GM12878 (cell line): Measurements from ENCODE around the gene KDM5B. TPM values are rescaled to one million over a fixed set of nuclear protein-coding genes. Genes with fewer than 3 reads are reported as not detected.

Experiments
- ATAC-seq: fragments of 200-7000 bp; cut with Tn5 transposase; 3 replicates; pipeline ENCODE4 v1.9.1; 2020; ENCODE audit warnings: mild to moderate bottlenecking, moderate library complexity
- BruUV-seq: library from RNA; stranded (reverse); fragments of 400-500 nt; replicated peaks from 2 replicates; lab custom pipeline; 2021; lab: Mats Ljungman, UMichigan
- CTCF ChIA-PET: fragments of 300-600 bp; sonication (Branson Sonifier 250); formaldehyde crosslinking; extraction: SDS; loops from one replicate; lab custom pipeline; 2021; ENCODE audit warnings: inconsistent platforms; lab: Yijun Ruan, JAX
- POLR2A ChIA-PET: fragments of 350-600 bp; formaldehyde crosslinking; extraction: SDS; loops from one replicate; lab custom pipeline; 2021; ENCODE audit warnings: inconsistent platforms; lab: Charles Lee
- RAD21 ChIA-PET: fragments of 300-600 bp; sonication (Branson Sonifier 250); formaldehyde crosslinking; loops from one replicate; lab custom pipeline; 2023; ENCODE audit warnings: antibody characterized with exemption; ENCODE audit not compliant: unreplicated experiment; lab: Charles Lee
- SMC1A ChIA-PET: fragments of 300-600 bp; sonication (Branson Sonifier 250); formaldehyde crosslinking; loops from one replicate; lab custom pipeline; 2023; ENCODE audit not compliant: unreplicated experiment, uncharacterized antibody; lab: Charles Lee
- DNase-seq: peaks from one replicate; pipeline ENCODE4 v3.0.0-alpha.2; 2011; ENCODE audit warnings: low read depth, low spot score
- FAIRE-seq: peaks from 3 replicates; lab custom pipeline; 2011; peaks lifted over from hg19 to GRCh38; lab: Jason Lieb, UNC
- H2AFZ ChIP-seq: 2 replicates; pipeline ENCODE4 v1.6.0; 2011; ENCODE audit warnings: low read depth, low read length, control low read depth; ENCODE audit not compliant: control insufficient read depth
- H3K27ac ChIP-seq: 2 replicates; pipeline ENCODE4 v1.5.1; 2011; ENCODE audit warnings: control low read depth; ENCODE audit not compliant: control insufficient read depth, insufficient read depth
- H3K27me3 ChIP-seq, 2 experiments: replicated peaks in 1 of 2; 2 replicates each; pipeline versions ENCODE4 v1.6.0 to v1.6.1; 2011; ENCODE audit warnings: low read length in 1 of 2; ENCODE audit not compliant: control insufficient read depth in 2 of 2, insufficient read depth in 2 of 2
- H3K36me3 ChIP-seq, 2 experiments: 2 replicates each; pipeline ENCODE4 v1.5.1; 2011; ENCODE audit warnings: low read length in 1 of 2; ENCODE audit not compliant: control insufficient read depth in 2 of 2, insufficient read depth in 2 of 2
- H3K4me1 ChIP-seq: 2 replicates; pipeline ENCODE4 v1.6.1; 2011; ENCODE audit warnings: mild to moderate bottlenecking, low read length, moderate library complexity, mixed read lengths; ENCODE audit not compliant: control insufficient read depth, insufficient read depth
- H3K4me2 ChIP-seq: 2 replicates; pipeline ENCODE4 v1.6.0; 2011; ENCODE audit warnings: control low read depth; ENCODE audit not compliant: control insufficient read depth, insufficient read depth
- H3K4me3 ChIP-seq: fragments of 200-600 bp; sonication (generic); 2 replicates; pipeline ENCODE4 v1.5.1; 2016
- H3K79me2 ChIP-seq: 2 replicates; pipeline ENCODE4 v1.6.0; 2011; ENCODE audit warnings: low read length; ENCODE audit not compliant: control insufficient read depth, insufficient read depth
- H3K9ac ChIP-seq: 2 replicates; pipeline ENCODE4 v1.8.0; 2011; ENCODE audit warnings: low read length, control low read depth, mixed read lengths; ENCODE audit not compliant: control insufficient read depth, insufficient read depth
- H3K9me3 ChIP-seq: replicated peaks from 3 replicates; pipeline ENCODE4 v1.5.1; 2011; ENCODE audit warnings: mild to moderate bottlenecking, low read length; ENCODE audit not compliant: control insufficient read depth, insufficient read depth
- H4K20me1 ChIP-seq: 2 replicates; pipeline ENCODE4 v1.6.0; 2011; ENCODE audit not compliant: control insufficient read depth, insufficient read depth
- BMI1 ChIP-seq: fragments of 450-650 bp; IDR thresholded peaks from 2 replicates; pipeline ENCODE4 v1.6.1; 2016; ENCODE audit warnings: mild to moderate bottlenecking, moderate library complexity, borderline replicate concordance
- CBX5 ChIP-seq: sonication (generic); IDR thresholded peaks from 2 replicates; pipeline ENCODE4 v1.6.1; 2016; ENCODE audit warnings: low read depth, moderate library complexity, mild to moderate bottlenecking, inconsistent platforms
- CEBPB ChIP-seq, 2 experiments: fragments of 150-350 bp in 1 of 2; IDR thresholded peaks; 2 replicates each; pipeline ENCODE4 v1.6.1; 2012 to 2014; ENCODE audit warnings: low read depth in 2 of 2, low read length in 2 of 2, borderline replicate concordance in 1 of 2, inconsistent platforms in 1 of 2
- MTA3 ChIP-seq: IDR thresholded peaks from 2 replicates; pipeline ENCODE4 v1.6.1; 2012; ENCODE audit warnings: low read length, inconsistent platforms, borderline replicate concordance
- MXI1 ChIP-seq: fragments of 150-350 bp; IDR thresholded peaks from 2 replicates; pipeline ENCODE4 v1.6.1; 2011; ENCODE audit warnings: low read depth, mild to moderate bottlenecking, inconsistent platforms, low read length, improper control_type of control experiment
- NR2C2 ChIP-seq: IDR thresholded peaks from 2 replicates; pipeline ENCODE4 v1.6.1; 2011; ENCODE audit warnings: borderline replicate concordance, low read depth; ENCODE audit not compliant: control insufficient read depth, insufficient read length
- NRF1 ChIP-seq: conservative IDR thresholded peaks from 2 replicates; pipeline ENCODE4 v1.6.1; 2011; ENCODE audit warnings: mild to moderate bottlenecking, low read depth, low read length, improper control_type of control experiment
- PRDM15 ChIP-seq: fragments of 450-650 bp; formaldehyde crosslinking; IDR thresholded peaks from 2 replicates; pipeline ENCODE4 v1.4.0; 2020; ENCODE audit warnings: mild to moderate bottlenecking, moderate library complexity
- ZNF592 ChIP-seq: fragments of 450-650 bp; IDR thresholded peaks from 2 replicates; pipeline ENCODE4 v1.6.1; 2017; ENCODE audit warnings: mild to moderate bottlenecking, moderate library complexity
- WGBS: methylation state at CpG from one replicate; pipeline ENCODE4 v1.1.6; 2016; ENCODE audit warnings: low lambda C conversion rate; ENCODE audit not compliant: insufficient replicate concordance, insufficient coverage; ENCODE audit errors: missing lambda C conversion rate; 5-methylcytosine and 5-hydroxymethylcytosine counted together
- in situ Hi-C: fragments of 300-500 bp; cut with MboI; formaldehyde crosslinking; loops from 9 replicates; pipeline ENCODE4 v1.14.3; 2018; ENCODE audit warnings: mixed read lengths
- intact Hi-C: fragments of 100-400 bp; cut with micrococcal nuclease; formaldehyde crosslinking; loops from one replicate; pipeline ENCODE4 v1.14.2; 2022; ENCODE audit not compliant: unreplicated experiment
- polyA plus RNA-seq, 11 experiments: library from polyadenylated mRNA; depleted of rRNA in 4 of 11; unstranded in 6 of 11; stranded (reverse) in 5 of 11; fragments of >200 nt; fragmentation: Nextera tagmentation in 4 of 11; fragmentation: Illumina TruSeq in 1 of 11; extraction: Ambion mirVana in 4 of 11; extraction: Trizol in 1 of 11; gene quantifications; 1 replicate in 1 of 11; 2 replicates in 10 of 11; pipeline versions ENCODE4 v1.2.1 to v1.2.3, GENCODE V29; 2011 to 2016; ENCODE audit warnings: inconsistent platforms in 2 of 11, missing spikeins in 2 of 11, low read depth in 1 of 11
- total RNA-seq, 4 experiments: library from RNA; depleted of rRNA in 3 of 4; stranded (reverse); fragments of >200 nt in 3 of 4; fragmentation: Illumina TruSeq in 1 of 4; extraction: Trizol in 1 of 4; gene quantifications; 2 replicates each; pipeline versions ENCODE4 v1.2.1 to v1.2.3, GENCODE V29; 2013 to 2021
- TF ChIP-seq, protein P1 (sequence below): fragments of 150-350 bp; IDR thresholded peaks from 2 replicates; pipeline ENCODE4 v1.6.1; 2014; ENCODE audit warnings: mild to moderate bottlenecking, low read depth, low read length

The KDM5B gene
- total and polyA plus RNA-seq, 10 of the 15 experiments (the other 5 are each of a cell fraction or from before 2014, with no cell fraction given) = 1.7 to 26.6 (median 8.1) TPM

DNA sequence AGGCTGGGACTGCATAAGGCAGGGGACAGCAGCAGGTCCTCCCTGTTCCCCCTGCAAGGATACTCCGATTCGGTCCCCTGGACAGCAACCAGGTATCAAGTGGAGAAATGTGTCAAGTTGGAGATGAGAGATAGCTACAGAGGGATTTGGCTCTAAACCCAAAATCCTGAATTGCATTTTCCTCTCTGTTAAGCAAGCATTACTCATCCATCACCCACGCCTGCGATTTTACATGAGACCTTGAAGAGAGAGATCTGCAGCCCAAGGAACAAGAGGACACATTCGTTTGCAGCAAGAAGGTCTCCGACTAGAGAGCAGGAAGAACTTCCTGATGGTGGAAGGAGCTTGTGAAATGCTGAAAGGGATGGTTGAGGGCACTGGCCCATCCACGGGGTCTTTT, 119.8 kb downstream of the KDM5B start (continued):
- TF ChIP-seq PRDM15 (CRISPR knock-in tag) (no peak), MTA3 (no peak), CEBPB (IDR thresholded peaks at IDR 0.05; ENCODE audit: borderline replicate concordance in 1 of 2, low read depth in 2 of 2, low read length in 2 of 2) (no peak), BMI1 (no peak), CBX5 (no peak)

DNA sequence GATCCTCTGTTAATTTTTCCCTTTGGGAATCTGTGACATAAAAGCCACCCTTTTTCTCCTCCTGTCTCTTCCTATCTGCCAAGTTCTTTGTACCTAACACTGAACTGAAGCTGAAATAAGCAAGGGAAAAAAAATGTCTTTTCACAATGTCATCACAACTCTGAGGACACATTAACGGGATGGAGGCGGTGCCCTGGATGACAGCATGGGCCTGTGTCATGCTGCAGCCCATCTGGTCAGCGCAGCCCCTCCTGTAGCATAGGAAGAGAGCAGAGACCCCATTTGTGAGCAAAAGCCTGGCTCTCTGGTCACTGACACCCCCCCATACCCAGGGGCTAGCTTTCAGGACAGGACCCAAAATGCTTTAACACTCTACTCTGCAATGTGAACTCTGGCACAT, 120.4 kb downstream of the KDM5B start:
- H3K36me3 ChIP-seq = no peaks in the 10 kb centered on the region
- H3K9me3 ChIP-seq = no peaks in the 10 kb centered on the region
- ATAC-seq = no peak
- H3K4me1 ChIP-seq = no peaks in the 10 kb centered on the region
- TF ChIP-seq MXI1 = no peak
- no peak for TF ChIP-seq ZNF592
- TF ChIP-seq, protein P1, sequence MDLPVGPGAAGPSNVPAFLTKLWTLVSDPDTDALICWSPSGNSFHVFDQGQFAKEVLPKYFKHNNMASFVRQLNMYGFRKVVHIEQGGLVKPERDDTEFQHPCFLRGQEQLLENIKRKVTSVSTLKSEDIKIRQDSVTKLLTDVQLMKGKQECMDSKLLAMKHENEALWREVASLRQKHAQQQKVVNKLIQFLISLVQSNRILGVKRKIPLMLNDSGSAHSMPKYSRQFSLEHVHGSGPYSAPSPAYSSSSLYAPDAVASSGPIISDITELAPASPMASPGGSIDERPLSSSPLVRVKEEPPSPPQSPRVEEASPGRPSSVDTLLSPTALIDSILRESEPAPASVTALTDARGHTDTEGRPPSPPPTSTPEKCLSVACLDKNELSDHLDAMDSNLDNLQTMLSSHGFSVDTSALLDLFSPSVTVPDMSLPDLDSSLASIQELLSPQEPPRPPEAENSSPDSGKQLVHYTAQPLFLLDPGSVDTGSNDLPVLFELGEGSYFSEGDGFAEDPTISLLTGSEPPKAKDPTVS = no peak
- TF ChIP-seq NRF1 = no peak
- TF ChIP-seq NR2C2 = no peak
- in situ Hi-C loops (no loop called here), intact Hi-C loops (no loop called here)
- BruUV-seq = no TSS peak
- H4K20me1 ChIP-seq = no peaks in the 10 kb centered on the region
- H3K79me2 ChIP-seq = no peaks in the 10 kb centered on the region
- H2AFZ ChIP-seq = no peak overlapping the region
- H3K4me3 ChIP-seq = no peak overlapping the region
- POLR2A ChIA-PET = no interaction called here
- DNase-seq = no peak
- SMC1A ChIA-PET = no interaction called here
- peaks cover 0 to 4% of the 10 kb centered on the region in 2 experiments; a peak in 3 of 4 replicates for H3K27me3 ChIP-seq
- RAD21 ChIA-PET = no interaction called here
- WGBS = 4% methylated on average over 3 of the region's 3 CpGs
- no peak overlapping the region for H3K27ac ChIP-seq
- no peak for FAIRE-seq
- H3K4me2 ChIP-seq = no peak overlapping the region
- CTCF ChIA-PET = interaction anchor here (1.1 kb wide), 1 partner anchor 9 kb away, joined by 3 read pairs; no protein-coding TSS in a partner anchor
- H3K9ac ChIP-seq = no peak overlapping the region
